GM23338 (cell line): ENCODE results near the gene PPL. TPM values are rescaled to one million over a fixed set of nuclear protein-coding genes. Genes with fewer than 3 reads are reported as not detected.

ENCODE experiments used
- ATAC-seq: fragments of 200-7000 bp; cut with Tn5 transposase; 3 replicates; pipeline ENCODE4 v1.9.1; 2020
- DNase-seq: peaks from one replicate; pipeline ENCODE4 v3.0.0-alpha.2; 2015; ENCODE audit warnings: low spot score
- H2AFZ ChIP-seq: fragments of 200-600 bp; sonication (generic); 2 replicates; pipeline ENCODE4 v1.8.0; 2016; ENCODE audit warnings: antibody characterized with exemption, mild to moderate bottlenecking, moderate library complexity
- H3F3A ChIP-seq: fragments of 200-600 bp; sonication (generic); replicated peaks from 2 replicates; pipeline ENCODE4 v1.8.0; 2017; ENCODE audit warnings: antibody characterized with exemption, mixed run types, low read depth
- H3K27ac ChIP-seq: fragments of 200-600 bp; sonication (generic); 2 replicates; pipeline ENCODE4 v1.6.1; 2016; ENCODE audit warnings: low read depth
- H3K27me3 ChIP-seq: fragments of 200-600 bp; sonication (generic); 2 replicates; pipeline ENCODE4 v1.8.0; 2016; ENCODE audit warnings: mild to moderate bottlenecking, mixed run types, moderate library complexity; ENCODE audit not compliant: insufficient read depth
- H3K36me3 ChIP-seq: fragments of 200-600 bp; sonication (generic); 2 replicates; pipeline ENCODE4 v1.8.0; 2016; ENCODE audit warnings: mild to moderate bottlenecking; ENCODE audit not compliant: insufficient read depth
- H3K4me1 ChIP-seq: fragments of 200-600 bp; sonication (generic); 2 replicates; pipeline ENCODE4 v1.8.0; 2016; ENCODE audit warnings: mild to moderate bottlenecking, moderate library complexity; ENCODE audit not compliant: insufficient read depth
- H3K4me2 ChIP-seq: fragments of 200-600 bp; sonication (generic); 2 replicates; pipeline ENCODE4 v1.7.1; 2017; ENCODE audit warnings: mixed run types
- H3K4me3 ChIP-seq: fragments of 200-600 bp; sonication (generic); 2 replicates; pipeline ENCODE4 v1.6.1; 2016; ENCODE audit warnings: mixed run types
- H3K79me2 ChIP-seq: fragments of 200-600 bp; sonication (generic); replicated peaks from 2 replicates; pipeline ENCODE4 v1.8.0; 2017; ENCODE audit warnings: mild to moderate bottlenecking; ENCODE audit not compliant: insufficient read depth
- H3K9me2 ChIP-seq: fragments of 200-600 bp; sonication (generic); 2 replicates; pipeline ENCODE4 v1.8.0; 2017; ENCODE audit not compliant: insufficient read depth
- H4K20me1 ChIP-seq: fragments of 200-600 bp; sonication (generic); replicated peaks from 2 replicates; pipeline ENCODE4 v1.8.0; 2017; ENCODE audit warnings: mild to moderate bottlenecking; ENCODE audit not compliant: insufficient read depth
- H3K27ac Mint-ChIP-seq: 2 replicates; pipeline ENCODE4 v1.8.0; 2020; ENCODE audit warnings: inconsistent platforms, mild to moderate bottlenecking, moderate library complexity, mixed read lengths
- H3K27me3 Mint-ChIP-seq: 3 replicates; pipeline ENCODE4 v1.8.0; 2022; ENCODE audit warnings: low read depth, mild to moderate bottlenecking, moderate library complexity, mixed read lengths, inconsistent platforms; ENCODE audit not compliant: insufficient read depth, poor library complexity
- H3K36me3 Mint-ChIP-seq: 3 replicates; pipeline ENCODE4 v1.8.0; 2021; ENCODE audit warnings: low read depth, mild to moderate bottlenecking, inconsistent platforms, moderate library complexity, mixed read lengths
- H3K4me1 Mint-ChIP-seq: 3 replicates; pipeline ENCODE4 v1.8.0; 2020; ENCODE audit warnings: mild to moderate bottlenecking, inconsistent platforms, mixed read lengths
- H3K4me3 Mint-ChIP-seq: 3 replicates; pipeline ENCODE4 v1.8.0; 2021; ENCODE audit warnings: moderate library complexity, mild to moderate bottlenecking, inconsistent platforms, mixed read lengths
- H3K9me3 Mint-ChIP-seq: 3 replicates; pipeline ENCODE4 v1.8.0; 2020; ENCODE audit warnings: moderate library complexity, mild to moderate bottlenecking, inconsistent platforms, mixed read lengths
- CREB1 ChIP-seq: fragments of 250-450 bp; sonication (Bioruptor Pico); IDR thresholded peaks from 2 replicates; pipeline ENCODE4 v1.5.0; 2020; ENCODE audit warnings: low read depth, mild to moderate bottlenecking, moderate library complexity
- EZH2 ChIP-seq: fragments of 200-600 bp; sonication (generic); IDR thresholded peaks from one replicate; pipeline ENCODE4 v1.8.0; 2017; ENCODE audit warnings: antibody characterized with exemption, mild to moderate bottlenecking, low read depth; ENCODE audit not compliant: unreplicated experiment
- EZH2phosphoT487 ChIP-seq: fragments of 200-600 bp; sonication (generic); IDR thresholded peaks from one replicate; pipeline ENCODE4 v1.8.1; 2018; ENCODE audit warnings: antibody characterized with exemption; ENCODE audit not compliant: unreplicated experiment
- JUNB ChIP-seq: IDR thresholded peaks from one replicate; pipeline ENCODE4 v1.6.1; 2016; ENCODE audit warnings: antibody characterized with exemption; ENCODE audit not compliant: unreplicated experiment
- NANOG ChIP-seq: IDR thresholded peaks from 2 replicates; pipeline ENCODE4 v1.6.1; 2016; ENCODE audit warnings: antibody characterized with exemption, borderline replicate concordance
- POLR2AphosphoS5 ChIP-seq: IDR thresholded peaks from 2 replicates; pipeline ENCODE4 v1.6.1; 2016; ENCODE audit warnings: antibody characterized with exemption, low read depth
- STAT1 ChIP-seq: IDR thresholded peaks from one replicate; pipeline ENCODE4 v1.6.1; 2016; ENCODE audit warnings: antibody characterized with exemption; ENCODE audit not compliant: unreplicated experiment
- ZNF114 ChIP-seq: fragments of 250-450 bp; sonication (Bioruptor Pico); IDR thresholded peaks from 2 replicates; pipeline ENCODE4 v1.5.0; 2020; ENCODE audit warnings: mild to moderate bottlenecking, moderate library complexity
- ZNF331 ChIP-seq: fragments of 250-450 bp; sonication (Bioruptor Pico); IDR thresholded peaks from 2 replicates; pipeline ENCODE4 v1.5.0; 2020; ENCODE audit warnings: low read depth, mild to moderate bottlenecking, moderate library complexity
- polyA plus RNA-seq: library from polyadenylated mRNA; unstranded; fragments of >200 nt; fragmentation: Nextera tagmentation; extraction: Ambion mirVana; gene quantifications from 2 replicates; pipeline ENCODE4 v1.2.1, GENCODE V29; 2016
- total RNA-seq: library from RNA; depleted of rRNA; stranded (reverse); fragments of >200 nt; shearing (Covaris generic); gene quantifications from 2 replicates; pipeline ENCODE4 v1.2.3, GENCODE V29; 2014
- TF ChIP-seq, protein P1 (sequence below): IDR thresholded peaks from one replicate; pipeline ENCODE4 v1.6.1; 2018; ENCODE audit warnings: antibody characterized with exemption; ENCODE audit not compliant: unreplicated experiment
- TF ChIP-seq, protein P2 (sequence below): IDR thresholded peaks from 2 replicates; pipeline ENCODE4 v1.6.1; 2016; ENCODE audit warnings: antibody characterized with exemption
- TF ChIP-seq, protein P3 (sequence below): fragments of 250-450 bp; sonication (Bioruptor Pico); IDR thresholded peaks from 2 replicates; pipeline ENCODE4 v1.5.0; 2020; ENCODE audit warnings: mild to moderate bottlenecking, moderate library complexity
- TF ChIP-seq, protein P4 (sequence below), 2 experiments: fragments of 200-600 bp in 1 of 2; sonication (generic) in 1 of 2; conservative IDR thresholded peaks; 2 replicates each; pipeline versions ENCODE4 v1.5.1 to v1.6.1; 2016 to 2017; ENCODE audit warnings: antibody characterized with exemption in 2 of 2, low read depth in 2 of 2, mild to moderate bottlenecking in 2 of 2, moderate library complexity in 1 of 2

Gene PPL
- total and polyA plus RNA-seq, 2 experiments from 2014 or later = 10.6 to 31.7 TPM

DNA sequence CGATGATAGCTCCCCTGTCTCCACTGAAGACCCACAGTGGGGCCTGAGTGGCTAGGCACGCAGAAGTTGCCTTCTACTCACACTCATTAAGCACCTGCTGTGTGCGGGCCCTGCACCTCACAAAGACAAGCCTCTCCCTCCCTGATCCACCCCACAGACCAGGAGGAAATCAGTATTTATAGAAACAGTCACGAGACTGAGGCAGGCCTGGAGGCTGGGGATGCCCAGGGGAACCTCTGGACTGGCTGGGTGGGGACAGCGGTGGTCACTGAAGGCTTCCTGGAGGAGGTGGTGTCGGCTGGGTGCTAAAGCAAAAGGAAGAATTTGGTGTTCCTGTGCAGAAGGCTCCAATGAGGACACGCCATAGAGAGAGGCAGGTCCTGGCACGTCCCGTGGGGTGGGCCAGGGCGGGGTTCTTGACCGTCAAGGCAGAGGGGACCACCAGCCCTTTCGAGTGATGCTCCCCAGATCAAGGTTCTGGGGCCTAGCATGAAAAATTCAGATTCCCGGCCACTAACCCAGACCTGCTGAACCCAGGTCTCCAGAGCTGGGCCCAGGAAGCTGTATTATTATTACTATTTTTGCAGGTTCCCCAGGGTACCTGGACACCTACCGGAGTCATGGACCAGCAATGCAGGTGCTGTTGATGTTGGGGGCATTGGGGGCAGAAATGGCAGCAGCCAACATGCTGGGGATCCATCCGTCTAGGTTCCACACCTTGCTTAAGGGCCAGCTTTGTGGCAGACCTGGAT lies 23.0 kb downstream of the PPL start:
- H3K27ac Mint-ChIP-seq = no peak overlapping the region
- 0 out of 2 replicates have a peak, but pooled peaks cover 3% of the 10 kb centered on the region for H3F3A ChIP-seq
- no peak overlapping the region for H3K4me3 Mint-ChIP-seq
- no peak overlapping the region for H3K4me3 ChIP-seq
- peaks cover 4% of the 10 kb centered on the region for H3K27me3 Mint-ChIP-seq
- no peaks in the 10 kb centered on the region for H3K36me3 Mint-ChIP-seq
- H2AFZ ChIP-seq = no peak overlapping the region
- H3K9me2 ChIP-seq = no peaks in the 10 kb centered on the region
- no peaks in the 10 kb centered on the region; the same call in 1 of the 2 replicates for H4K20me1 ChIP-seq
- no peaks in the 10 kb centered on the region for H3K79me2 ChIP-seq
- TF ChIP-seq CREB1 (CRISPR knock-in tag) (no peak), NANOG (no peak), JUNB (no peak), EZH2 (no peak), STAT1 (no peak), EZH2phosphoT487 (no peak), ZNF331 (CRISPR knock-in tag) (no peak), POLR2AphosphoS5 (no peak), ZNF114 (CRISPR knock-in tag) (no peak)
- TF ChIP-seq, protein P1, sequence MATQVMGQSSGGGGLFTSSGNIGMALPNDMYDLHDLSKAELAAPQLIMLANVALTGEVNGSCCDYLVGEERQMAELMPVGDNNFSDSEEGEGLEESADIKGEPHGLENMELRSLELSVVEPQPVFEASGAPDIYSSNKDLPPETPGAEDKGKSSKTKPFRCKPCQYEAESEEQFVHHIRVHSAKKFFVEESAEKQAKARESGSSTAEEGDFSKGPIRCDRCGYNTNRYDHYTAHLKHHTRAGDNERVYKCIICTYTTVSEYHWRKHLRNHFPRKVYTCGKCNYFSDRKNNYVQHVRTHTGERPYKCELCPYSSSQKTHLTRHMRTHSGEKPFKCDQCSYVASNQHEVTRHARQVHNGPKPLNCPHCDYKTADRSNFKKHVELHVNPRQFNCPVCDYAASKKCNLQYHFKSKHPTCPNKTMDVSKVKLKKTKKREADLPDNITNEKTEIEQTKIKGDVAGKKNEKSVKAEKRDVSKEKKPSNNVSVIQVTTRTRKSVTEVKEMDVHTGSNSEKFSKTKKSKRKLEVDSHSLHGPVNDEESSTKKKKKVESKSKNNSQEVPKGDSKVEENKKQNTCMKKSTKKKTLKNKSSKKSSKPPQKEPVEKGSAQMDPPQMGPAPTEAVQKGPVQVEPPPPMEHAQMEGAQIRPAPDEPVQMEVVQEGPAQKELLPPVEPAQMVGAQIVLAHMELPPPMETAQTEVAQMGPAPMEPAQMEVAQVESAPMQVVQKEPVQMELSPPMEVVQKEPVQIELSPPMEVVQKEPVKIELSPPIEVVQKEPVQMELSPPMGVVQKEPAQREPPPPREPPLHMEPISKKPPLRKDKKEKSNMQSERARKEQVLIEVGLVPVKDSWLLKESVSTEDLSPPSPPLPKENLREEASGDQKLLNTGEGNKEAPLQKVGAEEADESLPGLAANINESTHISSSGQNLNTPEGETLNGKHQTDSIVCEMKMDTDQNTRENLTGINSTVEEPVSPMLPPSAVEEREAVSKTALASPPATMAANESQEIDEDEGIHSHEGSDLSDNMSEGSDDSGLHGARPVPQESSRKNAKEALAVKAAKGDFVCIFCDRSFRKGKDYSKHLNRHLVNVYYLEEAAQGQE = no peak
- TF ChIP-seq, protein P2, sequence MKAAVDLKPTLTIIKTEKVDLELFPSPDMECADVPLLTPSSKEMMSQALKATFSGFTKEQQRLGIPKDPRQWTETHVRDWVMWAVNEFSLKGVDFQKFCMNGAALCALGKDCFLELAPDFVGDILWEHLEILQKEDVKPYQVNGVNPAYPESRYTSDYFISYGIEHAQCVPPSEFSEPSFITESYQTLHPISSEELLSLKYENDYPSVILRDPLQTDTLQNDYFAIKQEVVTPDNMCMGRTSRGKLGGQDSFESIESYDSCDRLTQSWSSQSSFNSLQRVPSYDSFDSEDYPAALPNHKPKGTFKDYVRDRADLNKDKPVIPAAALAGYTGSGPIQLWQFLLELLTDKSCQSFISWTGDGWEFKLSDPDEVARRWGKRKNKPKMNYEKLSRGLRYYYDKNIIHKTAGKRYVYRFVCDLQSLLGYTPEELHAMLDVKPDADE = no peak
- TF ChIP-seq, protein P3, sequence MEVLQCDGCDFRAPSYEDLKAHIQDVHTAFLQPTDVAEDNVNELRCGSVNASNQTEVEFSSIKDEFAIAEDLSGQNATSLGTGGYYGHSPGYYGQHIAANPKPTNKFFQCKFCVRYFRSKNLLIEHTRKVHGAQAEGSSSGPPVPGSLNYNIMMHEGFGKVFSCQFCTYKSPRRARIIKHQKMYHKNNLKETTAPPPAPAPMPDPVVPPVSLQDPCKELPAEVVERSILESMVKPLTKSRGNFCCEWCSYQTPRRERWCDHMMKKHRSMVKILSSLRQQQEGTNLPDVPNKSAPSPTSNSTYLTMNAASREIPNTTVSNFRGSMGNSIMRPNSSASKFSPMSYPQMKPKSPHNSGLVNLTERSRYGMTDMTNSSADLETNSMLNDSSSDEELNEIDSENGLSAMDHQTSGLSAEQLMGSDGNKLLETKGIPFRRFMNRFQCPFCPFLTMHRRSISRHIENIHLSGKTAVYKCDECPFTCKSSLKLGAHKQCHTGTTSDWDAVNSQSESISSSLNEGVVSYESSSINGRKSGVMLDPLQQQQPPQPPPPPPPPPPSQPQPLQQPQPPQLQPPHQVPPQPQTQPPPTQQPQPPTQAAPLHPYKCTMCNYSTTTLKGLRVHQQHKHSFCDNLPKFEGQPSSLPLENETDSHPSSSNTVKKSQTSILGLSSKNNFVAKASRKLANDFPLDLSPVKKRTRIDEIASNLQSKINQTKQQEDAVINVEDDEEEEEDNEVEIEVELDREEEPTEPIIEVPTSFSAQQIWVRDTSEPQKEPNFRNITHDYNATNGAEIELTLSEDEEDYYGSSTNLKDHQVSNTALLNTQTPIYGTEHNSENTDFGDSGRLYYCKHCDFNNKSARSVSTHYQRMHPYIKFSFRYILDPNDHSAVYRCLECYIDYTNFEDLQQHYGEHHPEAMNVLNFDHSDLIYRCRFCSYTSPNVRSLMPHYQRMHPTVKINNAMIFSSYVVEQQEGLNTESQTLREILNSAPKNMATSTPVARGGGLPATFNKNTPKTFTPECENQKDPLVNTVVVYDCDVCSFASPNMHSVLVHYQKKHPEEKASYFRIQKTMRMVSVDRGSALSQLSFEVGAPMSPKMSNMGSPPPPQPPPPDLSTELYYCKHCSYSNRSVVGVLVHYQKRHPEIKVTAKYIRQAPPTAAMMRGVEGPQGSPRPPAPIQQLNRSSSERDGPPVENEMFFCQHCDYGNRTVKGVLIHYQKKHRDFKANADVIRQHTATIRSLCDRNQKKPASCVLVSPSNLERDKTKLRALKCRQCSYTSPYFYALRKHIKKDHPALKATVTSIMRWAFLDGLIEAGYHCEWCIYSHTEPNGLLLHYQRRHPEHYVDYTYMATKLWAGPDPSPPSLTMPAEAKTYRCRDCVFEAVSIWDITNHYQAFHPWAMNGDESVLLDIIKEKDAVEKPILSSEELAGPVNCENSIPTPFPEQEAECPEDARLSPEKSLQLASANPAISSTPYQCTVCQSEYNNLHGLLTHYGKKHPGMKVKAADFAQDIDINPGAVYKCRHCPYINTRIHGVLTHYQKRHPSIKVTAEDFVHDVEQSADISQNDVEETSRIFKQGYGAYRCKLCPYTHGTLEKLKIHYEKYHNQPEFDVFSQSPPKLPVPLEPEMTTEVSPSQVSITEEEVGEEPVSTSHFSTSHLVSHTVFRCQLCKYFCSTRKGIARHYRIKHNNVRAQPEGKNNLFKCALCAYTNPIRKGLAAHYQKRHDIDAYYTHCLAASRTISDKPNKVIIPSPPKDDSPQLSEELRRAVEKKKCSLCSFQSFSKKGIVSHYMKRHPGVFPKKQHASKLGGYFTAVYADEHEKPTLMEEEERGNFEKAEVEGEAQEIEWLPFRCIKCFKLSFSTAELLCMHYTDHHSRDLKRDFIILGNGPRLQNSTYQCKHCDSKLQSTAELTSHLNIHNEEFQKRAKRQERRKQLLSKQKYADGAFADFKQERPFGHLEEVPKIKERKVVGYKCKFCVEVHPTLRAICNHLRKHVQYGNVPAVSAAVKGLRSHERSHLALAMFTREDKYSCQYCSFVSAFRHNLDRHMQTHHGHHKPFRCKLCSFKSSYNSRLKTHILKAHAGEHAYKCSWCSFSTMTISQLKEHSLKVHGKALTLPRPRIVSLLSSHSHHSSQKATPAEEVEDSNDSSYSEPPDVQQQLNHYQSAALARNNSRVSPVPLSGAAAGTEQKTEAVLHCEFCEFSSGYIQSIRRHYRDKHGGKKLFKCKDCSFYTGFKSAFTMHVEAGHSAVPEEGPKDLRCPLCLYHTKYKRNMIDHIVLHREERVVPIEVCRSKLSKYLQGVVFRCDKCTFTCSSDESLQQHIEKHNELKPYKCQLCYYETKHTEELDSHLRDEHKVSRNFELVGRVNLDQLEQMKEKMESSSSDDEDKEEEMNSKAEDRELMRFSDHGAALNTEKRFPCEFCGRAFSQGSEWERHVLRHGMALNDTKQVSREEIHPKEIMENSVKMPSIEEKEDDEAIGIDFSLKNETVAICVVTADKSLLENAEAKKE (CRISPR knock-in tag) = no peak
- TF ChIP-seq, protein P4, sequence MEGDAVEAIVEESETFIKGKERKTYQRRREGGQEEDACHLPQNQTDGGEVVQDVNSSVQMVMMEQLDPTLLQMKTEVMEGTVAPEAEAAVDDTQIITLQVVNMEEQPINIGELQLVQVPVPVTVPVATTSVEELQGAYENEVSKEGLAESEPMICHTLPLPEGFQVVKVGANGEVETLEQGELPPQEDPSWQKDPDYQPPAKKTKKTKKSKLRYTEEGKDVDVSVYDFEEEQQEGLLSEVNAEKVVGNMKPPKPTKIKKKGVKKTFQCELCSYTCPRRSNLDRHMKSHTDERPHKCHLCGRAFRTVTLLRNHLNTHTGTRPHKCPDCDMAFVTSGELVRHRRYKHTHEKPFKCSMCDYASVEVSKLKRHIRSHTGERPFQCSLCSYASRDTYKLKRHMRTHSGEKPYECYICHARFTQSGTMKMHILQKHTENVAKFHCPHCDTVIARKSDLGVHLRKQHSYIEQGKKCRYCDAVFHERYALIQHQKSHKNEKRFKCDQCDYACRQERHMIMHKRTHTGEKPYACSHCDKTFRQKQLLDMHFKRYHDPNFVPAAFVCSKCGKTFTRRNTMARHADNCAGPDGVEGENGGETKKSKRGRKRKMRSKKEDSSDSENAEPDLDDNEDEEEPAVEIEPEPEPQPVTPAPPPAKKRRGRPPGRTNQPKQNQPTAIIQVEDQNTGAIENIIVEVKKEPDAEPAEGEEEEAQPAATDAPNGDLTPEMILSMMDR (conservative IDR thresholded peaks at IDR 0.05; ENCODE audit: low read depth in 2 of 2) = no peak
- no peak overlapping the region for H3K27ac ChIP-seq
- H3K27me3 ChIP-seq = no peaks in the 10 kb centered on the region
- DNase-seq (no peak), ATAC-seq (peak; percentile 29; the same call in 2 of the 3 replicates)
- peaks cover 5% of the 10 kb centered on the region; the same call in 2 of the 3 replicates for H3K4me1 Mint-ChIP-seq
- no peak overlapping the region for H3K4me2 ChIP-seq
- H3K9me3 Mint-ChIP-seq = no peaks in the 10 kb centered on the region
- H3K36me3 ChIP-seq = no peaks in the 10 kb centered on the region
- peaks cover 5% of the 10 kb centered on the region; the same call in 1 of the 2 replicates for H3K4me1 ChIP-seq
